ENCODE measurements around the gene NXT2.

NXT2 gene

DNA sequence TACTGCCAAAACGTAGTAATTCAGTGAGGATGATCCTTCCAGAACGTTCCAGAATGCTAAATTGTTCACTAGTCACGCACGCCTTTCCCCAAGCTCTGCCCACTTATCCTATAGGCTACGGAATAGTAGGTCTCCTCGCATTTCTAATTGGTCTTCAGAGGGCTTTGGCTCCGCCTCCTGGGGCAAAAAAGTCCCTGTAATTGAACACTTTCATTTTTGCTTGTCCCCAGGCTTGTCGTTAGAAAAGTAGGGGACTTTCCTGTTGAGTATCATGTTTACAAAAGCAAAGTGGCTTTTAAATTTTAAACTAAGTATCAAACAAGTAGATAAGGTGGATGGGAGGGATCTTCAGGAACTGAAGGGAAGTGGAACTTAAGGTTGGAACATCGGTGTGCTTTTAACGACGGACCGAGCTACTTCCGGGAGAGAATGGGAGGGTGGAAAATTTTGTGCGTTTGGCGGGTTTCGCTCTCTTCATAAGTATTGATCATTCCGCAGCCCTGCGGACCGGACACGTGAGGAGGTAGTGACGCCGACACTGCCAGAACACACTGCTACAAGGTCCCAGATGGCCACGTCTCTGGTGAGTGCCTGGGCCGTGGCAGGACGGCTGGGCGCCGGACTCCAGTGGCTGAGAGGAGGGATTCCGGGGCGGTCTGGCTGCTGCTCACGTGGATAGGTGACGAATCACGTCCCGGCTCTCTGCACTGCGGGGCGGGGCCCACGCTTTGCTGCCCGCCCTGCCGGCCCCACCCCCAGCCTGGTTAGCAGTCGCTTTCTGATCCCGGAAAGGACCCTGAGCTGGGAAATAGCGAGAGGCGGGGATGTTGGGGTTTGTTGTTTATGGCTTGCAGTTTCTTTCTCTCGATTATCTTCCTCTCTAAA lies at the start of gene NXT2:
TSS of gene NXT2 (plus strand) at position 406 of the 885 bp plus-strand sequence. CDS start at position 569, 163 bp downstream.
- TF ChIP-seq, protein P1, sequence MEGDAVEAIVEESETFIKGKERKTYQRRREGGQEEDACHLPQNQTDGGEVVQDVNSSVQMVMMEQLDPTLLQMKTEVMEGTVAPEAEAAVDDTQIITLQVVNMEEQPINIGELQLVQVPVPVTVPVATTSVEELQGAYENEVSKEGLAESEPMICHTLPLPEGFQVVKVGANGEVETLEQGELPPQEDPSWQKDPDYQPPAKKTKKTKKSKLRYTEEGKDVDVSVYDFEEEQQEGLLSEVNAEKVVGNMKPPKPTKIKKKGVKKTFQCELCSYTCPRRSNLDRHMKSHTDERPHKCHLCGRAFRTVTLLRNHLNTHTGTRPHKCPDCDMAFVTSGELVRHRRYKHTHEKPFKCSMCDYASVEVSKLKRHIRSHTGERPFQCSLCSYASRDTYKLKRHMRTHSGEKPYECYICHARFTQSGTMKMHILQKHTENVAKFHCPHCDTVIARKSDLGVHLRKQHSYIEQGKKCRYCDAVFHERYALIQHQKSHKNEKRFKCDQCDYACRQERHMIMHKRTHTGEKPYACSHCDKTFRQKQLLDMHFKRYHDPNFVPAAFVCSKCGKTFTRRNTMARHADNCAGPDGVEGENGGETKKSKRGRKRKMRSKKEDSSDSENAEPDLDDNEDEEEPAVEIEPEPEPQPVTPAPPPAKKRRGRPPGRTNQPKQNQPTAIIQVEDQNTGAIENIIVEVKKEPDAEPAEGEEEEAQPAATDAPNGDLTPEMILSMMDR (IDR thresholded peaks at IDR 0.05; ENCODE audit: insufficient read depth, low read length, poor library complexity, severe bottlenecking) = no peak
- Histone ChIP-seq H3K4me3 (replicated peaks; ENCODE audit: low read depth, low read length) (peak within 1 kb of the TSS; percentile 72), H3K36me3 (ENCODE audit: control insufficient read depth, insufficient read depth, low read length) (no peaks in the 10 kb centered on the region), H3K27me3 (replicated peaks; ENCODE audit: control insufficient read depth, insufficient read depth, low read length) (no peaks in the 10 kb centered on the region)
- DNase-seq (ENCODE audit: extremely low read depth, insufficient read length) = peak; percentile 92

DNA sequence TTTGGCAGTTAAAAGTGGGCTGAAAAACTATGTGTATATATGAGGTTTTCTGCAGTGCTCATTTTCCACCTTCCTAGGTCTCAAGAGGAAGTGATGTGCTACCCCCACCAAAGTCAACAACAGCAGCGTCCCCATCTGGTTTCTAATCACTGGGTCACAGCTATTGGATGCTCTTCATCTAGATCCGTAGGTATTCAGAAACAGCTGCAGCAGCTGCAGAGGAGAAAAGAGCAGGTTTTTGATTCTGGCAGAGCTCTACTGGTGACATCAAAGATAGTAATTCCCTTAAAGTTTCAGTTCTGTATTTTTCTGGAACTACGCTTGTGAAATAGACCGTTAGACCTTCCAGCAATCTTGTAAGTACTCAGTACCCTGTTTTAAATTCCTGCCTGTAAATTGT lies 49.0 kb upstream of the NXT2 start:
- Histone ChIP-seq H3K27me3 (replicated peaks; ENCODE audit: control insufficient read depth, insufficient read depth, low read length) (no peaks in the 10 kb centered on the region), H3K4me3 (replicated peaks; ENCODE audit: low read depth, low read length) (no peak overlapping the region), H3K36me3 (ENCODE audit: control insufficient read depth, insufficient read depth, low read length) (no peaks in the 10 kb centered on the region)
- peak; percentile 9 for DNase-seq (ENCODE audit: extremely low read depth, insufficient read length)
- TF ChIP-seq, protein P1 (IDR thresholded peaks at IDR 0.05; ENCODE audit: insufficient read depth, low read length, poor library complexity, severe bottlenecking) = no peak

GRCh38 chrX:109489174-109489573 lies 47.5 kb upstream of the NXT2 start:
- Histone ChIP-seq H3K4me3 (replicated peaks; ENCODE audit: low read depth, low read length) (no peak overlapping the region), H3K36me3 (ENCODE audit: control insufficient read depth, insufficient read depth, low read length) (no peaks in the 10 kb centered on the region), H3K27me3 (replicated peaks; ENCODE audit: control insufficient read depth, insufficient read depth, low read length) (no peaks in the 10 kb centered on the region)
- TF ChIP-seq, protein P1 (IDR thresholded peaks at IDR 0.05; ENCODE audit: insufficient read depth, low read length, poor library complexity, severe bottlenecking) = no peak
- DNase-seq (ENCODE audit: extremely low read depth, insufficient read length) = no peak

- TF ChIP-seq, protein P1 (IDR thresholded peaks at IDR 0.05; ENCODE audit: insufficient read depth, low read length, poor library complexity, severe bottlenecking) = no peak
- Histone ChIP-seq H3K27me3 (replicated peaks; ENCODE audit: control insufficient read depth, insufficient read depth, low read length) (no peaks in the 10 kb centered on the region), H3K4me3 (replicated peaks; ENCODE audit: low read depth, low read length) (no peak overlapping the region), H3K36me3 (ENCODE audit: control insufficient read depth, insufficient read depth, low read length) (no peaks in the 10 kb centered on the region)
- no peak for DNase-seq (ENCODE audit: extremely low read depth, insufficient read length)
Measured at GRCh38 chrX:109498434-109498833, 38.2 kb upstream of the NXT2 start.

DNA sequence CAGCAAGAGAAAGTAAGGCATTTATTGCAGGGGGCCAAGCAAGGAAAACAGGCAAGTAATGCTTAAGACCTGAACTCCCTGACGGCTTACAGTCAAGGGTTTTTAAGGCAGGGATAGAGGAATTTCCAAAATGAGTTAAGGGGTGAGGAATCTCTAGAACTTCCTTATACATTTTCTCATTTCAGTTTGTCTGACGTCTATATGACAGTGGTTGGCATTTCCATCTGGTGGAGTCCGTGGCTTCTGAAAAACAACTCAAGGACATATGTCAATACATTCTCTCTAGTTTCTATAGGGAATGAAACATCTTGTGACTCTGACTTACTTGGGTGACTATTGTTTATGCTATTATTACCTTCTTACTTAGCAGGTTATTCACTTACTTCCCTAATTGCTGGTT lies 35.5 kb upstream of the NXT2 start:
- TF ChIP-seq, protein P1 (IDR thresholded peaks at IDR 0.05; ENCODE audit: insufficient read depth, low read length, poor library complexity, severe bottlenecking) = no peak
- no peak for DNase-seq (ENCODE audit: extremely low read depth, insufficient read length)
- Histone ChIP-seq H3K36me3 (ENCODE audit: control insufficient read depth, insufficient read depth, low read length) (no peaks in the 10 kb centered on the region), H3K4me3 (replicated peaks; ENCODE audit: low read depth, low read length) (no peak overlapping the region), H3K27me3 (replicated peaks; ENCODE audit: control insufficient read depth, insufficient read depth, low read length) (no peaks in the 10 kb centered on the region)
